DOHH2 (cell line): ENCODE results near the gene HNRNPAB.

Source experiments
- EZH2phosphoT487 ChIP-seq: fragments of 200-600 bp; sonication (generic); IDR thresholded peaks from 2 replicates; pipeline ENCODE4 v1.6.1; 2017; ENCODE audit warnings: borderline replicate concordance, mild to moderate bottlenecking, antibody characterized with exemption, low read length, moderate library complexity, mixed read lengths
- TF ChIP-seq, protein P1 (sequence below): fragments of 200-600 bp; sonication (generic); IDR thresholded peaks from one replicate; pipeline ENCODE4 v1.5.1; 2014; ENCODE audit warnings: antibody characterized with exemption, mild to moderate bottlenecking, low read depth, low read length; ENCODE audit not compliant: poor library complexity, severe bottlenecking

- TF ChIP-seq, protein P1, sequence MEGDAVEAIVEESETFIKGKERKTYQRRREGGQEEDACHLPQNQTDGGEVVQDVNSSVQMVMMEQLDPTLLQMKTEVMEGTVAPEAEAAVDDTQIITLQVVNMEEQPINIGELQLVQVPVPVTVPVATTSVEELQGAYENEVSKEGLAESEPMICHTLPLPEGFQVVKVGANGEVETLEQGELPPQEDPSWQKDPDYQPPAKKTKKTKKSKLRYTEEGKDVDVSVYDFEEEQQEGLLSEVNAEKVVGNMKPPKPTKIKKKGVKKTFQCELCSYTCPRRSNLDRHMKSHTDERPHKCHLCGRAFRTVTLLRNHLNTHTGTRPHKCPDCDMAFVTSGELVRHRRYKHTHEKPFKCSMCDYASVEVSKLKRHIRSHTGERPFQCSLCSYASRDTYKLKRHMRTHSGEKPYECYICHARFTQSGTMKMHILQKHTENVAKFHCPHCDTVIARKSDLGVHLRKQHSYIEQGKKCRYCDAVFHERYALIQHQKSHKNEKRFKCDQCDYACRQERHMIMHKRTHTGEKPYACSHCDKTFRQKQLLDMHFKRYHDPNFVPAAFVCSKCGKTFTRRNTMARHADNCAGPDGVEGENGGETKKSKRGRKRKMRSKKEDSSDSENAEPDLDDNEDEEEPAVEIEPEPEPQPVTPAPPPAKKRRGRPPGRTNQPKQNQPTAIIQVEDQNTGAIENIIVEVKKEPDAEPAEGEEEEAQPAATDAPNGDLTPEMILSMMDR: no peak
- TF ChIP-seq EZH2phosphoT487: no peak
Measured at GRCh38 chr5:178211095-178212048, 7.0 kb downstream of the HNRNPAB start.
